K562 (cell line): ENCODE measurements around the gene TESK2. TPM values are rescaled to one million over a fixed set of nuclear protein-coding genes. Genes with fewer than 3 reads are reported as not detected.

ENCODE experiments used
- ATAC-seq: fragments of 200-7000 bp; cut with Tn5 transposase; 3 replicates; pipeline ENCODE4 v1.9.1; 2020; ENCODE audit warnings: moderate library complexity
- BruUV-seq: library from RNA; stranded (reverse); fragments of 400-500 nt; replicated peaks from 2 replicates; lab custom pipeline; 2021; lab: Mats Ljungman, UMichigan
- CTCF ChIA-PET: fragments of 300-600 bp; formaldehyde crosslinking; extraction: SDS; loops from one replicate; lab custom pipeline; 2021; ENCODE audit warnings: low intra/inter-chr PET ratio; lab: Yijun Ruan, JAX
- POLR2A ChIA-PET: fragments of 300-600, 350-650 bp; sonication (Branson Sonifier 250); formaldehyde crosslinking; extraction: SDS; loops from one replicate; lab custom pipeline; 2021; ENCODE audit warnings: antibody characterized with exemption, inconsistent platforms; lab: Yijun Ruan, JAX
- DNase-seq, 4 experiments: peaks; one replicate each; pipeline versions ENCODE4 v3.0.0 to v3.0.0-alpha.2; 2011 to 2018; ENCODE audit warnings: low spot score in 3 of 4, mixed read lengths in 3 of 4; ENCODE audit errors: extremely low read depth in 1 of 4
- FAIRE-seq: peaks from 2 replicates; lab custom pipeline; 2011; peaks lifted over from hg19 to GRCh38; lab: Jason Lieb, UNC
- H2AFZ ChIP-seq: 2 replicates; pipeline ENCODE4 v1.6.0; 2011; ENCODE audit warnings: low read depth, low read length, control low read depth, inconsistent platforms
- H3K27ac ChIP-seq: fragments of 200-600 bp; 3 replicates; pipeline ENCODE4 v1.8.0; 2011; ENCODE audit warnings: low read depth, mild to moderate bottlenecking, control low read depth, inconsistent platforms, low read length, moderate library complexity, mixed read lengths; ENCODE audit errors: extremely low read depth
- H3K27me3 ChIP-seq, 2 experiments: fragments of 300-600 bp in 1 of 2; 2 replicates in 1 of 2; 3 replicates in 1 of 2; pipeline versions ENCODE4 v1.6.0 to v1.8.0; 2011; ENCODE audit warnings: inconsistent platforms in 2 of 2, low read length in 2 of 2, mild to moderate bottlenecking in 1 of 2, mixed read lengths in 1 of 2, moderate library complexity in 1 of 2; ENCODE audit not compliant: control insufficient read depth in 2 of 2, insufficient read depth in 2 of 2
- H3K36me3 ChIP-seq: fragments of 300-600 bp; 3 replicates; pipeline ENCODE4 v1.8.0; 2011; ENCODE audit warnings: mild to moderate bottlenecking, low read length, inconsistent platforms; ENCODE audit not compliant: control insufficient read depth, insufficient read depth
- H3K4me1 ChIP-seq, 2 experiments: fragments of 200-600 bp in 1 of 2; replicated peaks in 1 of 2; 2 replicates in 1 of 2; 3 replicates in 1 of 2; pipeline versions ENCODE4 v1.5.1 to v1.8.0; 2011; ENCODE audit warnings: inconsistent platforms in 2 of 2, low read length in 2 of 2, mild to moderate bottlenecking in 1 of 2, mixed read lengths in 1 of 2, moderate library complexity in 1 of 2; ENCODE audit not compliant: control insufficient read depth in 2 of 2, insufficient read depth in 2 of 2
- H3K4me2 ChIP-seq: 2 replicates; pipeline ENCODE4 v1.6.1; 2011; ENCODE audit warnings: low read length, control low read depth, inconsistent platforms, mixed read lengths; ENCODE audit not compliant: insufficient read depth
- H3K4me3 ChIP-seq: fragments of 200-600 bp; sonication (generic), shearing (Covaris generic); 2 replicates; pipeline ENCODE4 v1.5.1; 2016; ENCODE audit warnings: control low read depth, inconsistent platforms
- H3K79me2 ChIP-seq: fragments of 200-600 bp; 3 replicates; pipeline ENCODE4 v1.8.0; 2011; ENCODE audit warnings: low read length, inconsistent platforms; ENCODE audit not compliant: control insufficient read depth, insufficient read depth
- H3K9ac ChIP-seq, 2 experiments: 2 replicates each; pipeline versions ENCODE4 v1.6.0 to v1.6.1; 2011; ENCODE audit warnings: low read depth in 2 of 2, low read length in 2 of 2, control low read depth in 1 of 2, inconsistent platforms in 1 of 2, mild to moderate bottlenecking in 1 of 2, mixed read lengths in 1 of 2; ENCODE audit not compliant: insufficient read depth in 1 of 2
- H3K9me1 ChIP-seq: one replicate; pipeline ENCODE4 v1.6.0; 2011; ENCODE audit warnings: inconsistent platforms, mild to moderate bottlenecking, low read length, moderate library complexity; ENCODE audit not compliant: control insufficient read depth, insufficient read depth
- H3K9me3 ChIP-seq: replicated peaks from 2 replicates; pipeline ENCODE4 v1.5.1; 2011; ENCODE audit warnings: low read depth, low read length, inconsistent platforms; ENCODE audit not compliant: control insufficient read depth, insufficient read depth
- H4K20me1 ChIP-seq: replicated peaks from 2 replicates; pipeline ENCODE4 v1.6.1; 2011; ENCODE audit warnings: low read length, inconsistent platforms, mixed read lengths; ENCODE audit not compliant: control insufficient read depth, insufficient read depth
- CEBPG ChIP-seq, 3 experiments: fragments of 200-800 bp in 1 of 3; sonication (Bioruptor generic) in 1 of 3; sonication (generic) in 1 of 3; formaldehyde crosslinking in 1 of 3; IDR thresholded peaks in 2 of 3; conservative IDR thresholded peaks in 1 of 3; 2 replicates each; pipeline versions ENCODE4 v1.6.1 to v1.8.0; 2016 to 2022; ENCODE audit warnings: missing compliant biosample characterization in 2 of 3, missing genetic modification characterization in 2 of 3, mild to moderate bottlenecking in 1 of 3, missing genetic modification reagents in 1 of 3
- FOXA1 ChIP-seq: fragments of 450-650 bp; IDR thresholded peaks from 2 replicates; pipeline ENCODE4 v1.6.1; 2016; ENCODE audit warnings: mild to moderate bottlenecking, borderline replicate concordance
- HDAC1 ChIP-seq, 2 experiments: fragments of 450-650 bp; IDR thresholded peaks; 2 replicates each; pipeline ENCODE4 v1.6.1; 2016 to 2017; ENCODE audit warnings: inconsistent platforms in 1 of 2, mild to moderate bottlenecking in 1 of 2, moderate library complexity in 1 of 2
- MAFG ChIP-seq: fragments of 450-650 bp; conservative IDR thresholded peaks from 2 replicates; pipeline ENCODE4 v1.6.1; 2016; ENCODE audit warnings: missing genetic modification characterization, missing compliant biosample characterization
- MCM2 ChIP-seq: fragments of 450-650 bp; IDR thresholded peaks from 2 replicates; pipeline ENCODE4 v1.6.1; 2017; ENCODE audit warnings: low read depth, mild to moderate bottlenecking
- PHF20 ChIP-seq: fragments of 450-650 bp; IDR thresholded peaks from 2 replicates; pipeline ENCODE4 v1.6.1; 2018; ENCODE audit not compliant: partially characterized antibody
- SMAD1 ChIP-seq: fragments of 150-350 bp; IDR thresholded peaks from 2 replicates; pipeline ENCODE4 v1.6.1; 2014; ENCODE audit warnings: low read length, low read depth; ENCODE audit not compliant: partially characterized antibody
- ZNF316 ChIP-seq: fragments of 450-650 bp; IDR thresholded peaks from 2 replicates; pipeline ENCODE4 v1.6.1; 2016
- ZNF561 ChIP-seq: fragments of 450-650 bp; formaldehyde crosslinking; conservative IDR thresholded peaks from 2 replicates; pipeline ENCODE4 v1.4.0; 2020; ENCODE audit warnings: mild to moderate bottlenecking, moderate library complexity
- ZNF696 ChIP-seq: fragments of 250-450 bp; sonication (Bioruptor Pico); conservative IDR thresholded peaks from 2 replicates; pipeline ENCODE4 v1.4.0; 2020; ENCODE audit warnings: mild to moderate bottlenecking, moderate library complexity
- ZNF707 ChIP-seq: fragments of 250-450 bp; sonication (Bioruptor Pico); conservative IDR thresholded peaks from 2 replicates; pipeline ENCODE4 v1.8.0; 2022; ENCODE audit warnings: inconsistent platforms, mild to moderate bottlenecking, moderate library complexity
- WGBS: fragments of 100-300 bp; shearing (Covaris generic); methylation state at CpG from one replicate; pipeline ENCODE4 v1.1.6; 2016; ENCODE audit warnings: low coverage, mixed read lengths; ENCODE audit not compliant: insufficient coverage; ENCODE audit errors: missing lambda C conversion rate; 5-methylcytosine and 5-hydroxymethylcytosine counted together
- in situ Hi-C: fragments of 300-500 bp; cut with MboI; formaldehyde crosslinking; loops from 4 replicates; pipeline ENCODE4 v1.15.0; 2018; ENCODE audit warnings: inconsistent platforms, mixed read lengths
- intact Hi-C: fragments of 100-400 bp; cut with micrococcal nuclease; formaldehyde crosslinking; loops from 2 replicates; pipeline ENCODE4 v1.14.2; 2022
- polyA plus RNA-seq, 8 experiments: library from polyadenylated mRNA; depleted of rRNA in 4 of 8; stranded (reverse) in 5 of 8; unstranded in 3 of 8; fragments of >200 nt; fragmentation: Nextera tagmentation in 2 of 8; fragmentation: Illumina TruSeq in 1 of 8; extraction: Ambion mirVana in 2 of 8; extraction: Trizol in 1 of 8; gene quantifications; 2 replicates each; pipeline versions ENCODE4 v1.2.1 to v1.2.3, GENCODE V29; 2011 to 2014; ENCODE audit warnings: inconsistent platforms in 1 of 8, missing spikeins in 1 of 8
- total RNA-seq, 7 experiments: library from RNA; depleted of rRNA in 6 of 7; stranded (reverse); fragments of >200 nt in 6 of 7; fragmentation: Illumina TruSeq in 2 of 7; extraction: Trizol in 2 of 7; gene quantifications; 2 replicates each; pipeline versions ENCODE4 v1.2.1 to v1.2.3, GENCODE V29; 2011 to 2021; ENCODE audit warnings: low replicate concordance in 1 of 7
- TF ChIP-seq, protein P1 (sequence below): fragments of 450-650 bp; formaldehyde crosslinking; IDR thresholded peaks from 2 replicates; pipeline ENCODE4 v1.4.0; 2020; ENCODE audit warnings: mild to moderate bottlenecking, moderate library complexity
- TF ChIP-seq, protein P2 (sequence below), 2 experiments: fragments of 450-650 bp in 1 of 2; sonication (generic) in 1 of 2; formaldehyde crosslinking in 1 of 2; IDR thresholded peaks in 1 of 2; conservative IDR thresholded peaks in 1 of 2; 2 replicates each; pipeline versions ENCODE4 v1.6.1 to v1.8.1; 2016 to 2023; ENCODE audit warnings: mild to moderate bottlenecking in 2 of 2, moderate library complexity in 2 of 2, inconsistent platforms in 1 of 2, missing genetic modification reagents in 1 of 2
- TF ChIP-seq, protein P3 (sequence below): sonication (generic); formaldehyde crosslinking; IDR thresholded peaks from 2 replicates; pipeline ENCODE4 v1.8.0; 2022; ENCODE audit warnings: mild to moderate bottlenecking, missing genetic modification reagents

Gene TESK2
- total and polyA plus RNA-seq, 9 of the 15 experiments (the other 6 are each of a cell fraction or from before 2014, with no cell fraction given), result 1.6 to 5.3 (median 3.7) TPM

DNA sequence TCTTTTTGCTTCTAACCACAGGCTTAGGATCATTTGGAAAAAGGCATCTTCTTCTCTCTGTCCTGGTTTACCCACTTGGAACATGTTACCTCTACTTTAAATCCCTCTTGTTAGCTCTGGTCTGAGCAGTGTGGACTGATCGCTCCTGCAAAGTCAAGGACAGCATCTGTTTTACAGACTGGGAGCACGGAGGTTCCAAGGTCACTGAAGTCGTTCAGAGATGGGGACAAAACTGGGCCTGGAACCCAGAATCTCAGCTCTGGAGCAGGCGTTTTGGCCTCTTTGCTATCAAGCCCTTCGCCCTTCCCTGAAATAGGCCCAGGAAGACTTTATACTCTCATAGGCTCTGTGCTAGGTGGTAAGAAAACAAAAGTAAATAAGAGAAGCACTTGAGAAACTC is 139.5 kb downstream of the TESK2 start (continued):
- TF ChIP-seq, protein P1, sequence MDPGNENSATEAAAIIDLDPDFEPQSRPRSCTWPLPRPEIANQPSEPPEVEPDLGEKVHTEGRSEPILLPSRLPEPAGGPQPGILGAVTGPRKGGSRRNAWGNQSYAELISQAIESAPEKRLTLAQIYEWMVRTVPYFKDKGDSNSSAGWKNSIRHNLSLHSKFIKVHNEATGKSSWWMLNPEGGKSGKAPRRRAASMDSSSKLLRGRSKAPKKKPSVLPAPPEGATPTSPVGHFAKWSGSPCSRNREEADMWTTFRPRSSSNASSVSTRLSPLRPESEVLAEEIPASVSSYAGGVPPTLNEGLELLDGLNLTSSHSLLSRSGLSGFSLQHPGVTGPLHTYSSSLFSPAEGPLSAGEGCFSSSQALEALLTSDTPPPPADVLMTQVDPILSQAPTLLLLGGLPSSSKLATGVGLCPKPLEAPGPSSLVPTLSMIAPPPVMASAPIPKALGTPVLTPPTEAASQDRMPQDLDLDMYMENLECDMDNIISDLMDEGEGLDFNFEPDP (CRISPR knock-in tag), result no peak
- TF ChIP-seq ZNF707 (CRISPR knock-in tag) (no peak), HDAC1 (IDR thresholded peaks at IDR 0.05) (no peak), FOXA1 (no peak), MCM2 (no peak), ZNF561 (CRISPR knock-in tag) (no peak)
- TF ChIP-seq, all 486 proteins: peak for 0

DNA sequence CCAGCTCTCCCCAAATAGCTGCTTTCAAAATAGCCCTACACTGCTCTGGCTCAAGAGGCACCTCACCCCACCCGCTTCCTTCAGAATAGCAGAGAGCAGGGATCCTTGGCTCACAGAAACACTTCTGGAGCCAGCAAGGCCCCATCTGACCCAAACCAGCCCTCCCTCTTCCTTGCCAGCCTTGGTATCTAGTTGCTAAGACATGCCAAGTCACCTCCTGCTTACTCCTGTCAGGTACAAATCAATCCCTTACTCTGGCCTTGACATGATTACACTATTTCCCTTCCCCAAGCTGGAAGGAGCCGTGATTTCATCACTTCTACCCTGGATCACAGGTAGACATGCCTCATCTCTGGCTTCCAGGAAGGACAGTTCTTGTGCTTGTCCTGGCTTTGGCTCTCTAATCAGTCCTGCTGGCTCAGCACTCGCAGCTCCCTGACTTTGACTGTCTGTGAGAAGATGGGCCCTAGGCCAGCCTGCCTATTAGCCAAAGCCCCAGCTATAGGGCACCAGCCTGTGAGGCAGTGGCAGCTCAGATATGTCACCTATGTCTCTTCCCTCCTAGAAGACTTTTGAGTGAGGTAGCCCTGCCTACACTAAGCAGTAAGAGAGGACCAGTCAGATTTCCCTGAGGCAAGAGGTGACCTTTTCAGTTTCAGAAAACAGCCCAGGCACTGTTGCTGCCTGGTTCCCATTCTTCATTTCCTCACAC is 141.8 kb downstream of the TESK2 start:
- Histone ChIP-seq H3K27me3 (no peaks in the 10 kb centered on the region), H3K9ac (peak overlapping the region in 1 of 2 experiments; percentile 21; a peak in 1 of 4 replicates), H4K20me1 (no peaks in the 10 kb centered on the region; the same call in 1 of the 2 replicates), H3K4me1 (peaks cover 4 to 5% of the 10 kb centered on the region in 2 experiments; a peak in 3 of 5 replicates), H3K9me3 (no peaks in the 10 kb centered on the region), H3K27ac (no peak overlapping the region), H3K4me3 (no peak overlapping the region), H2AFZ (no peak overlapping the region), H3K79me2 (no peaks in the 10 kb centered on the region), H3K9me1 (no peaks in the 10 kb centered on the region), H3K36me3 (peaks cover 20% of the 10 kb centered on the region), H3K4me2 (no peak overlapping the region)
- no peak for DNase-seq
- FAIRE-seq, result no peak
- BruUV-seq, result no TSS peak
- ChIA-PET POLR2A (interaction anchor here (0.5 to 15.6 kb wide), 18 partner anchors 4 to 1243 kb away, joined by 3 to 226 read pairs (median 3); partner anchors contain the start of genes MUTYH, PRDX1, TESK2 and TOE1), CTCF (no interaction called here)
- 53% methylated on average over 3 of the region's 3 CpGs for WGBS
- ATAC-seq, result no peak
- intact Hi-C loops, result no loop called here
- in situ Hi-C loops, result loop anchor here (5.0 kb wide), 1 partner anchor 143 kb away; the partner anchor contains the start of gene TESK2
- TF ChIP-seq ZNF316 (peak; percentile 35; the same call in 1 of the 2 replicates), SMAD1 (no peak), PHF20 (no peak), MAFG (tag) (0 out of 2 replicates have a peak, but pooled peaks have one; percentile 28), CEBPG (CRISPR knock-in tag; IDR thresholded peaks at IDR 0.05) (0 out of 2 replicates have a peak, but pooled peaks have one; percentile 8), CEBPG (tag; conservative IDR thresholded peaks at IDR 0.05 in 1 of 2, IDR thresholded peaks at IDR 0.05 in 1 of 2) (0 out of 4 replicates have a peak, but pooled peaks of 1 of the 2 experiments have one; percentile 10), ZNF696 (CRISPR knock-in tag) (no peak)
- TF ChIP-seq, protein P2, sequence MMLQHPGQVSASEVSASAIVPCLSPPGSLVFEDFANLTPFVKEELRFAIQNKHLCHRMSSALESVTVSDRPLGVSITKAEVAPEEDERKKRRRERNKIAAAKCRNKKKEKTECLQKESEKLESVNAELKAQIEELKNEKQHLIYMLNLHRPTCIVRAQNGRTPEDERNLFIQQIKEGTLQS (IDR thresholded peaks at IDR 0.05), result 0 out of 2 replicates have a peak, but pooled peaks have one; percentile 13
- TF ChIP-seq, protein P2 (CRISPR knock-in tag; conservative IDR thresholded peaks at IDR 0.05), result no peak
- TF ChIP-seq, protein P3, sequence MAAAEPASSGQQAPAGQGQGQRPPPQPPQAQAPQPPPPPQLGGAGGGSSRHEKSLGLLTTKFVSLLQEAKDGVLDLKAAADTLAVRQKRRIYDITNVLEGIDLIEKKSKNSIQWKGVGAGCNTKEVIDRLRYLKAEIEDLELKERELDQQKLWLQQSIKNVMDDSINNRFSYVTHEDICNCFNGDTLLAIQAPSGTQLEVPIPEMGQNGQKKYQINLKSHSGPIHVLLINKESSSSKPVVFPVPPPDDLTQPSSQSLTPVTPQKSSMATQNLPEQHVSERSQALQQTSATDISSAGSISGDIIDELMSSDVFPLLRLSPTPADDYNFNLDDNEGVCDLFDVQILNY (CRISPR knock-in tag), result 0 out of 2 replicates have a peak, but pooled peaks have one; percentile 29
